Measurements from ENCODE around the gene MYH10. TPM values are rescaled to one million over a fixed set of nuclear protein-coding genes. Genes with fewer than 3 reads are reported as not detected.

Gene MYH10
- total and polyA plus RNA-seq, 4 donors, result 9.1 to 79.1 (median 25.9) TPM

DNA sequence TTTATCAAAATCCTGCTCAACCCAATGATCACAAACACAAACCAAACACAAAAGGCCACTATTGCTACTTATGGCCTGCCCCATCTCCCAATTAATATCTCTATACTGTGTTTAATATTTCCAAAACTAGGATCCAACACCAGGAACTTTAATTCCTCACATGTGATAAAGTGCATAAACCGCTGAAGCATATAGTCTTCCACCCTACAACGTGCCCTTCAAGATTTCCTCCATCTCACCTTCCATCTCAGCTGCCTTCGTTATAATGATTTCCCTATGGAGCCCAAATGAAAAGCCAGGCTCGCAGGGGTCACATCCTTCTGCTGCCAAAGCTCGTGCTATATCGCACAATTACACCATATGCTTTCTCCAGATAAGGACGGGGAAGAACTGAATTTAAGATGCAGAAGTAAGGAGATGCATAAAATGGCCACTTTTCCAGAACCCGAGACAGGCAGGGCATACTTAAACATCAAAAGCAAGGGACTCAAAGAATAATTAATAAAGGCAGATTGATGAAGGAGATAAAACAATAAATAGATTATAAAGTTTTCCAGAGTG is 1.8 kb downstream of the MYH10 start:
- Histone ChIP-seq H3K9me3 (ENCODE audit: control insufficient read depth in 4 of 4, low read length in 3 of 4) (no peaks in the 10 kb centered on the region), H3K4me3 (ENCODE audit: low read depth in 1 of 3, low read length in 3 of 3) (no peak overlapping the region), H3K4me1 (ENCODE audit: control insufficient read depth in 4 of 4, insufficient read depth in 4 of 4, low read length in 3 of 4) (peaks cover 3 to 21% (median 6%) of the 10 kb centered on the region in 4 donors), H3K27ac (ENCODE audit: low read depth in 1 of 2, low read length in 2 of 2) (no peak overlapping the region), H3K27me3 (ENCODE audit: control insufficient read depth in 4 of 4, insufficient read depth in 4 of 4, low read length in 3 of 4) (no peaks in the 10 kb centered on the region), H3K9ac (ENCODE audit: low read depth in 1 of 2, low read length in 2 of 2) (no peak overlapping the region), H3K36me3 (ENCODE audit: control insufficient read depth in 4 of 4, insufficient read depth in 3 of 4, low read depth in 1 of 4, low read length in 3 of 4) (no peaks in the 10 kb centered on the region)
- 70% methylated on average over 8 of the region's 8 CpGs for WGBS
- DNase-seq (ENCODE audit: low spot score), result no peak
- TF ChIP-seq RAD21 (IDR thresholded peaks at IDR 0.05) (no peak), JUND (IDR thresholded peaks at IDR 0.05) (no peak), FOXA2 (IDR thresholded peaks at IDR 0.05) (no peak), GABPA (IDR thresholded peaks at IDR 0.05 in 1 of 2, conservative IDR thresholded peaks at IDR 0.05 in 1 of 2) (no peak), NR2F2 (IDR thresholded peaks at IDR 0.05) (no peak), HNF4G (IDR thresholded peaks at IDR 0.05) (no peak), SP1 (IDR thresholded peaks at IDR 0.05) (no peak), FOXA1 (IDR thresholded peaks at IDR 0.05) (no peak)
- TF ChIP-seq, protein P1, sequence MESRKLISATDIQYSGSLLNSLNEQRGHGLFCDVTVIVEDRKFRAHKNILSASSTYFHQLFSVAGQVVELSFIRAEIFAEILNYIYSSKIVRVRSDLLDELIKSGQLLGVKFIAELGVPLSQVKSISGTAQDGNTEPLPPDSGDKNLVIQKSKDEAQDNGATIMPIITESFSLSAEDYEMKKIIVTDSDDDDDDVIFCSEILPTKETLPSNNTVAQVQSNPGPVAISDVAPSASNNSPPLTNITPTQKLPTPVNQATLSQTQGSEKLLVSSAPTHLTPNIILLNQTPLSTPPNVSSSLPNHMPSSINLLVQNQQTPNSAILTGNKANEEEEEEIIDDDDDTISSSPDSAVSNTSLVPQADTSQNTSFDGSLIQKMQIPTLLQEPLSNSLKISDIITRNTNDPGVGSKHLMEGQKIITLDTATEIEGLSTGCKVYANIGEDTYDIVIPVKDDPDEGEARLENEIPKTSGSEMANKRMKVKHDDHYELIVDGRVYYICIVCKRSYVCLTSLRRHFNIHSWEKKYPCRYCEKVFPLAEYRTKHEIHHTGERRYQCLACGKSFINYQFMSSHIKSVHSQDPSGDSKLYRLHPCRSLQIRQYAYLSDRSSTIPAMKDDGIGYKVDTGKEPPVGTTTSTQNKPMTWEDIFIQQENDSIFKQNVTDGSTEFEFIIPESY (IDR thresholded peaks at IDR 0.05), result no peak
- TF ChIP-seq, protein P2, sequence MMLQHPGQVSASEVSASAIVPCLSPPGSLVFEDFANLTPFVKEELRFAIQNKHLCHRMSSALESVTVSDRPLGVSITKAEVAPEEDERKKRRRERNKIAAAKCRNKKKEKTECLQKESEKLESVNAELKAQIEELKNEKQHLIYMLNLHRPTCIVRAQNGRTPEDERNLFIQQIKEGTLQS (IDR thresholded peaks at IDR 0.05), result no peak
- TF ChIP-seq, protein P3, sequence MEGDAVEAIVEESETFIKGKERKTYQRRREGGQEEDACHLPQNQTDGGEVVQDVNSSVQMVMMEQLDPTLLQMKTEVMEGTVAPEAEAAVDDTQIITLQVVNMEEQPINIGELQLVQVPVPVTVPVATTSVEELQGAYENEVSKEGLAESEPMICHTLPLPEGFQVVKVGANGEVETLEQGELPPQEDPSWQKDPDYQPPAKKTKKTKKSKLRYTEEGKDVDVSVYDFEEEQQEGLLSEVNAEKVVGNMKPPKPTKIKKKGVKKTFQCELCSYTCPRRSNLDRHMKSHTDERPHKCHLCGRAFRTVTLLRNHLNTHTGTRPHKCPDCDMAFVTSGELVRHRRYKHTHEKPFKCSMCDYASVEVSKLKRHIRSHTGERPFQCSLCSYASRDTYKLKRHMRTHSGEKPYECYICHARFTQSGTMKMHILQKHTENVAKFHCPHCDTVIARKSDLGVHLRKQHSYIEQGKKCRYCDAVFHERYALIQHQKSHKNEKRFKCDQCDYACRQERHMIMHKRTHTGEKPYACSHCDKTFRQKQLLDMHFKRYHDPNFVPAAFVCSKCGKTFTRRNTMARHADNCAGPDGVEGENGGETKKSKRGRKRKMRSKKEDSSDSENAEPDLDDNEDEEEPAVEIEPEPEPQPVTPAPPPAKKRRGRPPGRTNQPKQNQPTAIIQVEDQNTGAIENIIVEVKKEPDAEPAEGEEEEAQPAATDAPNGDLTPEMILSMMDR (IDR thresholded peaks at IDR 0.05; ENCODE audit: low read depth, low read length, missing input control), result no peak
- TF ChIP-seq, protein P4, sequence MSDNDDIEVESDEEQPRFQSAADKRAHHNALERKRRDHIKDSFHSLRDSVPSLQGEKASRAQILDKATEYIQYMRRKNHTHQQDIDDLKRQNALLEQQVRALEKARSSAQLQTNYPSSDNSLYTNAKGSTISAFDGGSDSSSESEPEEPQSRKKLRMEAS (IDR thresholded peaks at IDR 0.05), result no peak

DNA sequence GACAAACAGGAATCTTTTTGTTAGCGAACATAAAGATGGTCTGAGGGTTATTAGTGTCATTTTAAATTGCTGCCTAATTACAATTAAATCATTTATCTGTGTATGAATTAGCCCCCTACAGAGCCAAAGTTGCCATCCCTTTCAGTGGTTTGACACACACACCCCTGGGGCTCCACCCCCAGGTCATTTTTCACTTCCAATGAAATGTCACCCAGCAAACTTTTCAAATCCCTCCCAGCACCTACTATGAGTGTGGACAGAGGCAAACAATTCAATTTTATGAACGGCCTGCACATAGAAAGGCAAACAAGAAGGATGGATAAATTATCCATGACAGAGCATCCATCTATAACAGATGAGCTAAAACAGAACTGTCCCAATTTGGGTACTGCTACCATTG is 2.4 kb downstream of the MYH10 start:
- Histone ChIP-seq H3K27me3 (ENCODE audit: control insufficient read depth in 4 of 4, insufficient read depth in 4 of 4, low read length in 3 of 4) (no peaks in the 10 kb centered on the region), H3K4me3 (ENCODE audit: low read depth in 1 of 3, low read length in 3 of 3) (no peak overlapping the region), H3K9ac (ENCODE audit: low read depth in 1 of 2, low read length in 2 of 2) (no peak overlapping the region), H3K27ac (ENCODE audit: low read depth in 1 of 2, low read length in 2 of 2) (no peak overlapping the region), H3K4me1 (ENCODE audit: control insufficient read depth in 4 of 4, insufficient read depth in 4 of 4, low read length in 3 of 4) (peaks cover 3 to 21% (median 6%) of the 10 kb centered on the region in 4 donors), H3K9me3 (ENCODE audit: control insufficient read depth in 4 of 4, low read length in 3 of 4) (no peaks in the 10 kb centered on the region), H3K36me3 (ENCODE audit: control insufficient read depth in 4 of 4, insufficient read depth in 3 of 4, low read depth in 1 of 4, low read length in 3 of 4) (no peaks in the 10 kb centered on the region)
- WGBS, result 72% methylated on average over 2 of the region's 2 CpGs
- no peak for DNase-seq (ENCODE audit: low spot score)
- TF ChIP-seq RAD21 (IDR thresholded peaks at IDR 0.05) (no peak), FOXA1 (IDR thresholded peaks at IDR 0.05) (no peak), HNF4A (conservative IDR thresholded peaks at IDR 0.05) (no peak), FOXA2 (IDR thresholded peaks at IDR 0.05) (no peak), YY1 (IDR thresholded peaks at IDR 0.05) (no peak), EGR1 (IDR thresholded peaks at IDR 0.05; ENCODE audit: low read depth in 2 of 2) (no peak), JUND (IDR thresholded peaks at IDR 0.05) (no peak), SP1 (IDR thresholded peaks at IDR 0.05) (no peak), RXRA (IDR thresholded peaks at IDR 0.05) (no peak), TAF1 (conservative IDR thresholded peaks at IDR 0.05) (no peak)
- TF ChIP-seq, protein P5, sequence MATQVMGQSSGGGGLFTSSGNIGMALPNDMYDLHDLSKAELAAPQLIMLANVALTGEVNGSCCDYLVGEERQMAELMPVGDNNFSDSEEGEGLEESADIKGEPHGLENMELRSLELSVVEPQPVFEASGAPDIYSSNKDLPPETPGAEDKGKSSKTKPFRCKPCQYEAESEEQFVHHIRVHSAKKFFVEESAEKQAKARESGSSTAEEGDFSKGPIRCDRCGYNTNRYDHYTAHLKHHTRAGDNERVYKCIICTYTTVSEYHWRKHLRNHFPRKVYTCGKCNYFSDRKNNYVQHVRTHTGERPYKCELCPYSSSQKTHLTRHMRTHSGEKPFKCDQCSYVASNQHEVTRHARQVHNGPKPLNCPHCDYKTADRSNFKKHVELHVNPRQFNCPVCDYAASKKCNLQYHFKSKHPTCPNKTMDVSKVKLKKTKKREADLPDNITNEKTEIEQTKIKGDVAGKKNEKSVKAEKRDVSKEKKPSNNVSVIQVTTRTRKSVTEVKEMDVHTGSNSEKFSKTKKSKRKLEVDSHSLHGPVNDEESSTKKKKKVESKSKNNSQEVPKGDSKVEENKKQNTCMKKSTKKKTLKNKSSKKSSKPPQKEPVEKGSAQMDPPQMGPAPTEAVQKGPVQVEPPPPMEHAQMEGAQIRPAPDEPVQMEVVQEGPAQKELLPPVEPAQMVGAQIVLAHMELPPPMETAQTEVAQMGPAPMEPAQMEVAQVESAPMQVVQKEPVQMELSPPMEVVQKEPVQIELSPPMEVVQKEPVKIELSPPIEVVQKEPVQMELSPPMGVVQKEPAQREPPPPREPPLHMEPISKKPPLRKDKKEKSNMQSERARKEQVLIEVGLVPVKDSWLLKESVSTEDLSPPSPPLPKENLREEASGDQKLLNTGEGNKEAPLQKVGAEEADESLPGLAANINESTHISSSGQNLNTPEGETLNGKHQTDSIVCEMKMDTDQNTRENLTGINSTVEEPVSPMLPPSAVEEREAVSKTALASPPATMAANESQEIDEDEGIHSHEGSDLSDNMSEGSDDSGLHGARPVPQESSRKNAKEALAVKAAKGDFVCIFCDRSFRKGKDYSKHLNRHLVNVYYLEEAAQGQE (IDR thresholded peaks at IDR 0.05), result no peak

All from liver (tissue), 9 donors.